Trophoblast cell (in vitro differentiated cells and primary cell): ENCODE results near the gene RTF2.
"Not testable (repeated sequence)": the region's sequence is repeated elsewhere in the genome, so short reads cannot be mapped to it uniquely, and the experiment has no call there.

ENCODE experiments used
- DNase-seq, 2 donors: peaks; one replicate each; pipeline ENCODE4 v3.0.0-alpha.2; 2016
- H2AFZ ChIP-seq: 2 replicates; pipeline ENCODE4 v1.6.1; 2013; ENCODE audit warnings: low read length, moderate library complexity, mild to moderate bottlenecking; ENCODE audit not compliant: insufficient read depth, poor library complexity
- H2AK5ac ChIP-seq: 2 replicates; pipeline ENCODE4 v1.6.1; 2013; ENCODE audit warnings: mild to moderate bottlenecking, low read length
- H2BK120ac ChIP-seq: 2 replicates; pipeline ENCODE4 v1.6.1; 2013; ENCODE audit warnings: low read length, mild to moderate bottlenecking, moderate library complexity; ENCODE audit not compliant: insufficient read depth, poor library complexity
- H2BK12ac ChIP-seq: 2 replicates; pipeline ENCODE4 v1.6.1; 2013; ENCODE audit warnings: mild to moderate bottlenecking, low read length, moderate library complexity
- H2BK5ac ChIP-seq: 2 replicates; pipeline ENCODE4 v1.6.1; 2013; ENCODE audit warnings: low read length, low read depth, moderate library complexity, mild to moderate bottlenecking; ENCODE audit not compliant: poor library complexity
- H3K14ac ChIP-seq: 2 replicates; pipeline ENCODE4 v1.6.1; 2013; ENCODE audit warnings: mild to moderate bottlenecking, low read length
- H3K18ac ChIP-seq: 2 replicates; pipeline ENCODE4 v1.6.1; 2013; ENCODE audit warnings: mild to moderate bottlenecking, low read length
- H3K23ac ChIP-seq: 2 replicates; pipeline ENCODE4 v1.6.1; 2013; ENCODE audit warnings: low read length
- H3K27ac ChIP-seq: 2 replicates; pipeline ENCODE4 v1.5.1; 2013; ENCODE audit warnings: low read depth, mild to moderate bottlenecking, inconsistent platforms, low read length, moderate library complexity
- H3K27me3 ChIP-seq: 2 replicates; pipeline ENCODE4 v1.6.1; 2013; ENCODE audit warnings: inconsistent platforms, mild to moderate bottlenecking, low read length, moderate library complexity; ENCODE audit not compliant: insufficient read depth
- H3K36me3 ChIP-seq, 2 experiments: 1 replicate in 1 of 2; 2 replicates in 1 of 2; pipeline ENCODE4 v1.6.1; 2013; ENCODE audit warnings: low read length in 2 of 2, mild to moderate bottlenecking in 2 of 2, moderate library complexity in 1 of 2; ENCODE audit not compliant: insufficient read depth in 2 of 2, control insufficient read depth in 1 of 2
- H3K4ac ChIP-seq: 2 replicates; pipeline ENCODE4 v1.6.1; 2013; ENCODE audit warnings: low read depth, mild to moderate bottlenecking, low read length, moderate library complexity
- H3K4me1 ChIP-seq, 2 experiments: 1 replicate in 1 of 2; 2 replicates in 1 of 2; pipeline ENCODE4 v1.6.1; 2013; ENCODE audit warnings: low read length in 2 of 2, mild to moderate bottlenecking in 2 of 2, moderate library complexity in 1 of 2; ENCODE audit not compliant: insufficient read depth in 2 of 2, control insufficient read depth in 1 of 2
- H3K4me2 ChIP-seq: 2 replicates; pipeline ENCODE4 v1.6.1; 2013; ENCODE audit warnings: inconsistent platforms, mild to moderate bottlenecking, low read length, moderate library complexity
- H3K4me3 ChIP-seq: 2 replicates; pipeline ENCODE4 v1.5.1; 2013; ENCODE audit warnings: mild to moderate bottlenecking, low read depth, low read length, inconsistent platforms
- H3K79me1 ChIP-seq: one replicate; pipeline ENCODE4 v1.6.1; 2013; ENCODE audit warnings: low read length
- H3K79me2 ChIP-seq: 2 replicates; pipeline ENCODE4 v1.6.1; 2013; ENCODE audit warnings: low read length, mild to moderate bottlenecking; ENCODE audit not compliant: control insufficient read depth, insufficient read depth, poor library complexity
- H3K9ac ChIP-seq: 2 replicates; pipeline ENCODE4 v1.6.1; 2013; ENCODE audit warnings: mild to moderate bottlenecking, low read length
- H3K9me3 ChIP-seq: 2 replicates; pipeline ENCODE4 v1.6.1; 2013; ENCODE audit warnings: low read depth, mild to moderate bottlenecking, control low read depth, inconsistent platforms, low read length; ENCODE audit not compliant: insufficient read depth
- H4K12ac ChIP-seq: 2 replicates; pipeline ENCODE4 v1.6.1; 2013; ENCODE audit warnings: low read depth, mild to moderate bottlenecking, low read length, moderate library complexity
- H4K8ac ChIP-seq: 2 replicates; pipeline ENCODE4 v1.6.1; 2013; ENCODE audit warnings: low read depth, mild to moderate bottlenecking, low read length, moderate library complexity
- H4K91ac ChIP-seq: one replicate; pipeline ENCODE4 v1.6.1; 2013; ENCODE audit warnings: low read depth, mild to moderate bottlenecking, low read length, moderate library complexity
- WGBS: extraction: QIAGEN DNeasy Blood & Tissue Kit; methylation state at CpG from one replicate; pipeline ENCODE4 v1.1.7; 2013; ENCODE audit warnings: missing lambda C conversion rate; ENCODE audit not compliant: insufficient read length, insufficient coverage; ENCODE audit errors: extremely low coverage; 5-methylcytosine and 5-hydroxymethylcytosine counted together

RTF2 gene

GRCh38 chr20:56520746-56521354, 52.4 kb downstream of the RTF2 start:
- not testable (repeated sequence) for H3K4me1 ChIP-seq, H3K18ac ChIP-seq, H3K9ac ChIP-seq, H3K4me3 ChIP-seq, H3K23ac ChIP-seq, H3K79me1 ChIP-seq, H4K12ac ChIP-seq, H2BK12ac ChIP-seq, H2BK120ac ChIP-seq, H4K8ac ChIP-seq, H3K9me3 ChIP-seq, H2AK5ac ChIP-seq, H2BK5ac ChIP-seq, H3K4me2 ChIP-seq, H2AFZ ChIP-seq, H3K79me2 ChIP-seq, H3K4ac ChIP-seq, H4K91ac ChIP-seq, H3K27ac ChIP-seq, H3K14ac ChIP-seq, H3K27me3 ChIP-seq
- peak in 1 of 2 donors; percentile 14 for DNase-seq
- no CpG with 5 or more reads among the region's 13 CpGs for WGBS
- H3K36me3 ChIP-seq, result peaks cover 33 to 34% of the 10 kb centered on the region in 2 experiments

GRCh38 chr20:56522311-56522710, 53.9 kb downstream of the RTF2 start:
- no peak overlapping the region for H3K9ac ChIP-seq
- no peak overlapping the region for H2BK120ac ChIP-seq
- peaks cover 28 to 29% of the 10 kb centered on the region in 2 experiments for H3K36me3 ChIP-seq
- H3K79me1 ChIP-seq, result no peaks in the 10 kb centered on the region
- H3K9me3 ChIP-seq, result peaks cover 9% of the 10 kb centered on the region
- no peaks in the 10 kb centered on the region for H3K79me2 ChIP-seq
- WGBS, result no CpG with 5 or more reads among the region's 6 CpGs
- no peak overlapping the region for H2AFZ ChIP-seq
- H3K27me3 ChIP-seq, result no peaks in the 10 kb centered on the region
- H4K8ac ChIP-seq, result no peak overlapping the region
- H3K4me1 ChIP-seq, result no peaks in the 10 kb centered on the region
- H3K27ac ChIP-seq, result no peak overlapping the region
- H2BK12ac ChIP-seq, result no peak overlapping the region
- no peak overlapping the region for H3K14ac ChIP-seq
- H3K4ac ChIP-seq, result no peak overlapping the region
- no peak overlapping the region for H2BK5ac ChIP-seq
- H2AK5ac ChIP-seq, result no peak overlapping the region
- no peak for DNase-seq
- no peak overlapping the region for H4K91ac ChIP-seq
- no peak overlapping the region for H3K23ac ChIP-seq
- H3K18ac ChIP-seq, result no peak overlapping the region
- no peak overlapping the region for H4K12ac ChIP-seq
- no peak overlapping the region for H3K4me2 ChIP-seq
- H3K4me3 ChIP-seq, result no peak overlapping the region

- not testable (repeated sequence) for H4K8ac ChIP-seq, H2AK5ac ChIP-seq, H4K12ac ChIP-seq, H3K18ac ChIP-seq, H3K14ac ChIP-seq, H3K27ac ChIP-seq, H2BK5ac ChIP-seq, H4K91ac ChIP-seq, H3K4me3 ChIP-seq, H3K9ac ChIP-seq, H3K79me2 ChIP-seq, H2AFZ ChIP-seq, H3K4ac ChIP-seq, H3K79me1 ChIP-seq, H3K4me1 ChIP-seq, H2BK120ac ChIP-seq, H2BK12ac ChIP-seq, H3K27me3 ChIP-seq, DNase-seq, H3K4me2 ChIP-seq
- peak within 1 kb of the TSS; percentile 96 for H3K23ac ChIP-seq
- H3K36me3 ChIP-seq, result peaks cover 10 to 12% of the 10 kb centered on the region in 2 experiments
- no CpG with 5 or more reads among the region's 7 CpGs for WGBS
- peaks cover 11% of the 10 kb centered on the region for H3K9me3 ChIP-seq
These were observed 56.0 kb downstream of the RTF2 start, which contains the start of gene FAM209A for GRCh38 chr20:56524444-56524843. Gene FAM209A (plus strand): TSS chr20:56524744. CDS start chr20:56524809, 65 bp downstream.

- H4K91ac ChIP-seq, result no peak overlapping the region
- H3K4me1 ChIP-seq, result no peaks in the 10 kb centered on the region
- no peak for DNase-seq
- no peak overlapping the region for H3K4me3 ChIP-seq
- H3K9ac ChIP-seq, result peak overlapping the region; percentile 5
- no peaks in the 10 kb centered on the region for H3K27me3 ChIP-seq
- no peak overlapping the region for H3K14ac ChIP-seq
- H3K36me3 ChIP-seq, result no peaks in the 10 kb centered on the region
- no peak overlapping the region for H2AK5ac ChIP-seq
- no peak overlapping the region for H3K18ac ChIP-seq
- no CpG with 5 or more reads among the region's 7 CpGs for WGBS
- no peak overlapping the region for H4K8ac ChIP-seq
- H3K4ac ChIP-seq, result no peak overlapping the region
- no peak overlapping the region for H3K4me2 ChIP-seq
- peaks cover 3% of the 10 kb centered on the region for H3K9me3 ChIP-seq
- no peak overlapping the region for H3K23ac ChIP-seq
- H2BK12ac ChIP-seq, result no peak overlapping the region
- H3K27ac ChIP-seq, result no peak overlapping the region
- no peak overlapping the region for H2BK5ac ChIP-seq
- no peaks in the 10 kb centered on the region for H3K79me1 ChIP-seq
- H2BK120ac ChIP-seq, result no peak overlapping the region
- H3K79me2 ChIP-seq, result no peaks in the 10 kb centered on the region
- H2AFZ ChIP-seq, result no peak overlapping the region
- no peak overlapping the region for H4K12ac ChIP-seq
These were observed 59.1 kb downstream of the RTF2 start for GRCh38 chr20:56527521-56527920.
